Dendritic cell treated with granulocyte-macrophage colony-stimulating factor and Interleukin-4, amounts not matched to agents 40 ng/mL and 50 ng/mL, for 4 days (primary cell): Measurements from ENCODE around the gene OSBPL6.
"Not testable (repeated sequence)": the region's sequence is repeated elsewhere in the genome, so short reads cannot be mapped to it uniquely, and the experiment has no call there.

Experiments
- H3K27ac Mint-ChIP-seq: one replicate; pipeline ENCODE4 v1.8.0; 2022; ENCODE audit warnings: mild to moderate bottlenecking, mixed read lengths
- H3K27me3 Mint-ChIP-seq: one replicate; pipeline ENCODE4 v1.8.0; 2022; ENCODE audit warnings: mild to moderate bottlenecking, mixed read lengths
- H3K36me3 Mint-ChIP-seq: one replicate; pipeline ENCODE4 v1.8.0; 2022; ENCODE audit warnings: low read depth, mixed read lengths
- H3K4me1 Mint-ChIP-seq: one replicate; pipeline ENCODE4 v1.8.0; 2022; ENCODE audit warnings: low read depth, mixed read lengths
- H3K4me3 Mint-ChIP-seq: one replicate; pipeline ENCODE4 v1.8.0; 2022; ENCODE audit warnings: mild to moderate bottlenecking, moderate library complexity, mixed read lengths
- H3K9me3 Mint-ChIP-seq: one replicate; pipeline ENCODE4 v1.8.0; 2022; ENCODE audit warnings: mixed read lengths
- intact Hi-C: fragments of 100-400 bp; cut with micrococcal nuclease; formaldehyde crosslinking; loops from one replicate; pipeline ENCODE4 v1.15.0; 2022

Gene OSBPL6

GRCh38 chr2:178296394-178297090, 102.2 kb downstream of the OSBPL6 start:
- intact Hi-C loops: no loop called here
- Mint-ChIP-seq H3K9me3 (no peaks in the 10 kb centered on the region), H3K27me3 (no peaks in the 10 kb centered on the region), H3K4me1 (no peaks in the 10 kb centered on the region), H3K36me3 (no peaks in the 10 kb centered on the region), H3K27ac (no peak overlapping the region), H3K4me3 (no peak overlapping the region)

GRCh38 chr2:178297091-178297411, 102.7 kb downstream of the OSBPL6 start:
- no peaks in the 10 kb centered on the region for H3K9me3 Mint-ChIP-seq
- intact Hi-C loops: no loop called here
- no peaks in the 10 kb centered on the region for H3K4me1 Mint-ChIP-seq
- no peaks in the 10 kb centered on the region for H3K27me3 Mint-ChIP-seq
- H3K36me3 Mint-ChIP-seq: no peaks in the 10 kb centered on the region
- H3K27ac Mint-ChIP-seq: no peak overlapping the region
- H3K4me3 Mint-ChIP-seq: no peak overlapping the region

DNA sequence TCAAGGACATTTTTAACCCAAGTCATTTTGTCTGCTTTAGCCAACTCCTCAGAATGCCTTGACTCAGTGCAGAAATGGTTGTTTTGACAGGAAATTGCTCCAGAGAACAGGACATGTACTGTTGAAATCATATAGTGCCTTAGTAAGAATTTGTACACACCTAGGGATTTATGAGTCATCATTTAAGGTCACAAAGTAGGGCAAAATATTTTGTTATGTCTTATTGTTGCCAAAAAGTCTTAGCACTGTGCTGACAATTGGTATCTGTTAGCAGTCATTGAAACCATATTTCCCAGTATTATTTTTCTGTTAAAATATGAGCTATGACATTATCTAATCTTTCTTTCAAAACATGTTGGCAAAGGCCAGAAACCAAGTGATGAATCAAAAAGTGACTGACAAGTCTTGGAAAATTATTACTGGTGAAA, 104.5 kb downstream of the OSBPL6 start:
- H3K9me3 Mint-ChIP-seq: peaks cover 5% of the 10 kb centered on the region
- no peak overlapping the region for H3K27ac Mint-ChIP-seq
- no peaks in the 10 kb centered on the region for H3K27me3 Mint-ChIP-seq
- intact Hi-C loops: no loop called here
- no peaks in the 10 kb centered on the region for H3K36me3 Mint-ChIP-seq
- H3K4me1 Mint-ChIP-seq: peaks cover 2% of the 10 kb centered on the region
- H3K4me3 Mint-ChIP-seq: no peak overlapping the region

DNA sequence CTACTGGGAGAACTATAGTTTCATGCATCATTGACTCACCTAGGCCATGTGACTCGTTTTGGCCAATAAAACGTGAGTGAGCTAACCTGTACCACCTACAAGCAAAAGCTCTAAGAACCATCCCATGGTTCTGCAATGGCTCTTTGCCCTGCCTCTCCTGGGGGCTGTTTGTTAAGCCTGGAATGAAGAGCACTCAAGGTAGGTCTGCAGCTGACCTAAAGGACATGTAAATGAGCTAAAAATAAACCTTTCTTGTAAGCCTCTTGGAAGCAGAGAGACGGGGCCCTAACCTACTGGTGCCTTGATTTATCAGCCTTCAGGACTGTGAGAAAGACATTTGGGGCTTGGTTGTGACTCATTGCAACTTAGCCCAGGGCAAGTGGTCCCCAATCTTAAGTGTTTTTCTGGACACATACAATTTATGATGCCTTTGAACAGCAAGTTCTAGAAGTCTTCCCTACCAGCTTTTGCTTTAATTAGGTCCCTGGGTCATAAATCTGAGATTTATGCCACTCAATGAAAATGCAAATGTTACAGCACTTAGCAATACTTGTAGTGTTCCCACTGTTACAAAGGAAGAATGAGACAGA, 107.4 kb downstream of the OSBPL6 start:
- Mint-ChIP-seq H3K9me3 (peaks cover 10% of the 10 kb centered on the region), H3K27ac (no peak overlapping the region), H3K27me3 (no peaks in the 10 kb centered on the region), H3K36me3 (no peaks in the 10 kb centered on the region), H3K4me3 (no peak overlapping the region), H3K4me1 (peaks cover 11% of the 10 kb centered on the region)
- intact Hi-C loops: no loop called here

DNA sequence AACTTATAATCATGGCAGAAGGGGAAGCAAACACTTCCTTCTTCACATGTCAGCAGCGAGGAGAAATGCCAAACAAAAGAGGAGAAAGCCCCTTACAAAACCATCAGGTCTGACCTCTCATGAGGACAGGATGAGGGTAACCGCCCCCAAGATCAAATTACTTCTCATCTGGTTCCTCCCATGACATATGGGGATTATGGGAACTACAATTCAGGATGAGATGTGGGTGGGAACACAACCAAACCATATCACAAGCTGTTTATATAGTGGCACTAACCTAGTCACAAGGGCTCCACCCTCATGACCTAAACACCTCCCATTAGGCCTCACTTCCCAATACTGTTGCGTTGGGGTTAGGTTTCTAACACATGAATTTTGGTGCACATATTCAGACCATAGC, 110.0 kb downstream of the OSBPL6 start:
- Mint-ChIP-seq H3K4me3 (no peak overlapping the region), H3K27me3 (no peaks in the 10 kb centered on the region), H3K27ac (no peak overlapping the region), H3K4me1 (peaks cover 11% of the 10 kb centered on the region), H3K36me3 (no peaks in the 10 kb centered on the region), H3K9me3 (peaks cover 10% of the 10 kb centered on the region)
- intact Hi-C loops: no loop called here

GRCh38 chr2:178306352-178307073, 112.2 kb downstream of the OSBPL6 start:
- H3K27ac Mint-ChIP-seq: no peak overlapping the region
- no peaks in the 10 kb centered on the region for H3K27me3 Mint-ChIP-seq
- intact Hi-C loops: no loop called here
- H3K36me3 Mint-ChIP-seq: no peaks in the 10 kb centered on the region
- H3K4me3 Mint-ChIP-seq: no peak overlapping the region
- H3K9me3 Mint-ChIP-seq: peaks cover 10% of the 10 kb centered on the region
- peaks cover 11% of the 10 kb centered on the region for H3K4me1 Mint-ChIP-seq

GRCh38 chr2:178307650-178308049, 113.3 kb downstream of the OSBPL6 start:
- H3K27ac Mint-ChIP-seq: no peak overlapping the region
- peaks cover 11% of the 10 kb centered on the region for H3K4me1 Mint-ChIP-seq
- no peaks in the 10 kb centered on the region for H3K27me3 Mint-ChIP-seq
- intact Hi-C loops: no loop called here
- H3K4me3 Mint-ChIP-seq: no peak overlapping the region
- no peaks in the 10 kb centered on the region for H3K36me3 Mint-ChIP-seq
- peaks cover 10% of the 10 kb centered on the region for H3K9me3 Mint-ChIP-seq

DNA sequence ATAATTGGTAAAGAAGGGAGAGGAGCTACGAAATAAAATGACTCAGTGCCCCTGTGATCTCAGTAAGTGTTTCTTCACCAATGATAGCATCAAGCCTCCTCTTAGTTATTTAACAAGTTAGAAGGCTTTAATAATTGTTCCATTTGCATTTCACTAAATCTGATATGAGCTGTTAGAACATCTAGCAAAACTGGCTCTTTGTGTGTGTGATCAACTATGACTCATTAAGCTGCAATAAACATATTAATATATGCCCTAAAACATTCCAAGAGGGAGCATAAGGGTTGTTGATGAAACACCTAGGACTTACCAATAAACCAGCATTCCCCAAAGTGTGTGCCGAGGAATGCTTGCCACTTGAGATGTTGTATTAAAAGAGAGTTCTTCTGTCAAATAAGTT, 115.2 kb downstream of the OSBPL6 start:
- Mint-ChIP-seq H3K4me3 (no peak overlapping the region), H3K4me1 (peaks cover 5% of the 10 kb centered on the region), H3K27me3 (no peaks in the 10 kb centered on the region), H3K27ac (no peak overlapping the region), H3K36me3 (no peaks in the 10 kb centered on the region), H3K9me3 (no peaks in the 10 kb centered on the region)
- intact Hi-C loops: no loop called here

GRCh38 chr2:178315078-178315477, 120.8 kb downstream of the OSBPL6 start:
- Mint-ChIP-seq H3K4me1 (no peaks in the 10 kb centered on the region), H3K4me3 (no peak overlapping the region), H3K27ac (no peak overlapping the region), H3K27me3 (no peaks in the 10 kb centered on the region), H3K9me3 (no peaks in the 10 kb centered on the region), H3K36me3 (no peaks in the 10 kb centered on the region)
- intact Hi-C loops: no loop called here

DNA sequence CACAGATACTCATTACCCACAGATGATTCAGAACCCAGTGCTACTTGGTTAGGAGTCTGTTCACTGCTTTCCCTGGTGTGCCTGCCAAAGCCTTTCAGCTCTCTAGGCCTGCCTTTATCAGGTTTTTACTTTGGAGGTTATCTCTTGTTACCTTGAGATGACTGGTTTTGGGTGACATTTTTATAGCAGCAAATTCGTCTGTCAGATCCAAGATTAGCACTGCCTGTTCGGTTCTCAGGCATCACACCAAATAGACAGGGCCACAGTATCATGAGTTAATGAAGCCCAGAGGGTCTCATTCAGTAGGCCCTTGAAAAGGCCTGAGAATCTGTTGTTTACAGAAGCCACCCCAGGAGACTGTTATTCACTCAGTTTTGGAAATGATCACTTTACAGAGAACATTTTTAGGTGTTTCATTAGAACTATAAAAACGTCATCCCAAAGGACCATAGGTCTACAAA, 121.2 kb downstream of the OSBPL6 start:
- intact Hi-C loops: no loop called here
- Mint-ChIP-seq H3K36me3 (no peaks in the 10 kb centered on the region), H3K27ac (no peak overlapping the region), H3K27me3 (no peaks in the 10 kb centered on the region), H3K4me1 (no peaks in the 10 kb centered on the region), H3K4me3 (no peak overlapping the region), H3K9me3 (no peaks in the 10 kb centered on the region)

- H3K4me3 Mint-ChIP-seq: no peak overlapping the region
- H3K36me3 Mint-ChIP-seq: no peaks in the 10 kb centered on the region
- H3K4me1 Mint-ChIP-seq: no peaks in the 10 kb centered on the region
- H3K9me3 Mint-ChIP-seq: no peaks in the 10 kb centered on the region
- intact Hi-C loops: no loop called here
- no peaks in the 10 kb centered on the region for H3K27me3 Mint-ChIP-seq
- no peak overlapping the region for H3K27ac Mint-ChIP-seq
Measured at GRCh38 chr2:178317811-178318210, 123.5 kb downstream of the OSBPL6 start.

GRCh38 chr2:178320011-178320585, 125.8 kb downstream of the OSBPL6 start:
- H3K4me1 Mint-ChIP-seq: no peaks in the 10 kb centered on the region
- H3K27ac Mint-ChIP-seq: no peak overlapping the region
- intact Hi-C loops: no loop called here
- no peaks in the 10 kb centered on the region for H3K9me3 Mint-ChIP-seq
- H3K36me3 Mint-ChIP-seq: no peaks in the 10 kb centered on the region
- H3K27me3 Mint-ChIP-seq: no peaks in the 10 kb centered on the region
- H3K4me3 Mint-ChIP-seq: no peak overlapping the region

DNA sequence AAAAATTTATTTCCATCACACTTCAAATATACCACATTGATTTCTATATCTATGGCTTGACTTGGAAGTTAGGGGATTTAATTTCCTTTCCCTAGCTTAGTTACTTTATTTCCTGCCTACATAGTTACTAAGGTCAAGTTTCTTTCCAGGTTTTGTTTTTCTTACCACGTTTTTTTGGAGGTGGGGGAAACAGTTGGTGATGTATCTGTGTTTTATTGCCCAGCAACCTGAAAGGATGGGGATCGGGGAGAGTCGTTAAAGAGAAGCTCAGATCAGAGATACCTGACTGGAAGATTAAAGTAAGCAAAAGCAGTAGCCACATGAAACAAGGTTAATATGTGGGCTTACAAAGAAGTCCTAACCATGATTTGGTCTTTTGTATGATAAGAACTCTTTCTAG, 127.8 kb downstream of the OSBPL6 start:
- Mint-ChIP-seq H3K27ac (no peak overlapping the region), H3K9me3 (no peaks in the 10 kb centered on the region), H3K27me3 (no peaks in the 10 kb centered on the region), H3K4me1 (no peaks in the 10 kb centered on the region), H3K4me3 (no peak overlapping the region), H3K36me3 (no peaks in the 10 kb centered on the region)
- intact Hi-C loops: no loop called here

DNA sequence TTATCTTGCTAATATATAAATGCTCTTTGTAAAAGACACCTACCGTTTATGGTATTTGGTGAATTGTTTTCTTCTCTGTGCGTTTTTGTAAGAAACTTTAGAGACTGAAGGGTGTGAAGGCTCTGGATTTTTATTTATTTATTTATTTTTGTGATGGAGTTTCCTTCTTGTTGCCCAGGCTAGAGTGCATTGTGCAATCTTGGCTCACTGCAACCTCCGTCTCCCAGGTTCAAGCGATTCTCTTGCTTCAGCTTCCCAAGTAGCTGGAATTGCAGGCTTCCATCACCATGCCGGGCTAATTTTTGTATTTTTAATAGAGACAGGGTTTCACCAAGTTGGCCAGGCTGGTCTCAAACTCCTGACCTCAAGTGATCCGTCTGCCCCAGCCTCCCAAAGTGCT, 129.0 kb downstream of the OSBPL6 start:
- H3K4me3 Mint-ChIP-seq, intact Hi-C loops, H3K27me3 Mint-ChIP-seq, H3K27ac Mint-ChIP-seq, H3K36me3 Mint-ChIP-seq, H3K4me1 Mint-ChIP-seq, H3K9me3 Mint-ChIP-seq: not testable (repeated sequence)
